ENCODE data around the gene OR2T3.
"Not testable (repeated sequence)": the region's sequence is repeated elsewhere in the genome, so short reads cannot be mapped to it uniquely, and the experiment has no call there.

- not testable (repeated sequence) for TF ChIP-seq ZFP36 (IDR thresholded peaks at IDR 0.05; ENCODE audit: borderline replicate concordance, low read depth, low read length, partially characterized antibody); RFX5 (IDR thresholded peaks at IDR 0.05; ENCODE audit: low read depth, low read length); E2F1 (CRISPR knock-in tag; IDR thresholded peaks at IDR 0.05); ZIK1 (CRISPR knock-in tag; IDR thresholded peaks at IDR 0.05; ENCODE audit: borderline replicate concordance, low read depth)
Observed at GRCh38 chr1:248439283-248439682, 33.9 kb upstream of the OR2T3 start.

Data from HepG2 (cell line).